ENCODE results near the gene CD33.
A peak's percentile ranks its signal among the peaks of the same experiment; 100 is the strongest.

CD33 gene

DNA sequence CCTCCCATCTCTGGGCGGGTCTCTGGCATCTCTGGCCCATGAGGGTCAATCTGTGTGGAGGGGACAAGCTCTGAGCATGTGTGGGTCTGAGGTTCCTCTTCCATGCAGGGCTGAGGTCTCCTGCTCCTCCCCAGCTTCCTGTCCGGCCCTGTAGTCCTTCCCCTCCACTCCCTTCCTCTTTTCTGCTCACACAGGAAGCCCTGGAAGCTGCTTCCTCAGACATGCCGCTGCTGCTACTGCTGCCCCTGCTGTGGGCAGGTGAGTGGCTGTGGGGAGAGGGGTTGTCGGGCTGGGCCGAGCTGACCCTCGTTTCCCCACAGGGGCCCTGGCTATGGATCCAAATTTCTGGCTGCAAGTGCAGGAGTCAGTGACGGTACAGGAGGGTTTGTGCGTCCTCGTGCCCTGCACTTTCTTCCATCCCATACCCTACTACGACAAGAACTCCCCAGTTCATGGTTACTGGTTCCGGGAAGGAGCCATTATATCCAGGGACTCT, at the start of gene CD33:
CD33 (plus strand) TSS at position 183 of the 496 bp plus-strand sequence; CDS start at position 222, 39 bp downstream.
- peak; percentile 82 for DNase-seq

- DNase-seq, result no peak
Observed at GRCh38 chr19:51179256-51179655, 45.6 kb upstream of the CD33 start.

DNA sequence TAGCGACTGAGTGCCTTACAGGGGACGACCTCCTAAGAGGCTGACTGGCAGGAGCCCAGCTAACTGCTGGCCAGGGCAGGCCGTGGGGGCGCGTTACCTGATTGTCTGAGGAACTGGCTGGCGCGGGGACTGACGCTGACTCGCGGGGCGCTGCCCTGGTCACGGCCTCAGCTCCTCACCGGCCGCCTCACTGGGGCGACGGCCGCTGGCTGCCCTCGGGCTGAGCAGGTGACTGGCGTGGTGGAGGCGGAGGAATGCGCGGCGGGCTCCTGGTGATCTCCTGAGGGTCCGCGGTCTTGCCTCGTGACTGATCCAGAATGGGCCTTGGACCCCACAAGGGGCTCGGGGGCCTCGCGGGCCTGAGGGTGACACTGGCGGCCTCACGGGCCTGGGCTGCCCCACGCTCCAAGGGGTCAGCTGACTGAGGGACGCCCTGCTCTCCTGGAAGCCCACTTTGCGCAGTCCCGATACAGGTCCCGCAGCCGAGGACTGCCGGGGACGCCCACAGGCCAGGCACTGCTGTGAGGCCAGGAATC, 43.4 kb upstream of the CD33 start:
- no peak for DNase-seq

DNA sequence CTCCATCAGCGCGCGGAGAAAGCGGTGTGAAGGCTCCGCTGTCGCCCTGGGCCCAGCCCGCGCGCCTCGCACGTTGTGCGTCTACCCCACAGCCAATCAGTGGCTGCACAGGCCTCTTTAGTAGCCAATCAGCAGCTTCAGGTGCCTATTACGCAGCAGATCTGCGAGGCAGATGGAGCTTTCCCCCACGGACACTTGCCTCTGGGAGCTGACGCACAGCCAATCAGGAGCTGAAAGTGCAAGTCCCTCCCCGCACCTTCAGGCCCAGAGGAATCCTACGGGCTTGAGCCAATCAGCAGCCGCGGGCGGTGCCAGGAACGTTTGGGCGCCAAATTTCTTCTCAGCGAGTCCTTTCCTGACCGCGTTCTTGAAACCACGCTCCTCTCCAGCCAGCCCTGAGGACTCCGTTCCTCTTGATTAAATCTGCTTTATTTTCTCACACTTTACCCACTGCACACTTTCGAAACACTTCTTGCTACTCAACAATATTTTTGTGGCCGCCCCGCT, 42.9 kb upstream of the CD33 start:
- DNase-seq, result peak; percentile 31

- DNase-seq, result no peak
Observed at GRCh38 chr19:51183629-51184028, 41.3 kb upstream of the CD33 start.

GRCh38 chr19:51185069-51185867, 39.6 kb upstream of the CD33 start:
- DNase-seq, result no peak

DNA sequence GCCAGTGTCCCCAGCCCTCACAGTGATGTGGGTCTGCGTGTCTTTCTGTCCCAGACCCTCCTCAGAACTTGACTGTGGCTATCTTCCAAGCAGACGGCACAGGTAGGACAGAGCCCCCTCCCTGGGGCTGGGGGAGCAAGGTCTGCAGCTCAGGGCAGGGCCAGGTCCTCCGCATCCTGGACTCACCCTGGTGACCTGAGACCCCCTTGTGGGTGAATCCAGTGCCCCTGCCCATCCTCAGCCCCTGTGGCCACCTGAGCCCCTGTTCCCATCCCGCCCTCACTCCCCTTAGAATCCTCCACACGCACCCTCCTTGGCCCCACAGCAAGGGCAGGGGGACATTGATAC, 39.0 kb upstream of the CD33 start:
- no peak for DNase-seq

DNA sequence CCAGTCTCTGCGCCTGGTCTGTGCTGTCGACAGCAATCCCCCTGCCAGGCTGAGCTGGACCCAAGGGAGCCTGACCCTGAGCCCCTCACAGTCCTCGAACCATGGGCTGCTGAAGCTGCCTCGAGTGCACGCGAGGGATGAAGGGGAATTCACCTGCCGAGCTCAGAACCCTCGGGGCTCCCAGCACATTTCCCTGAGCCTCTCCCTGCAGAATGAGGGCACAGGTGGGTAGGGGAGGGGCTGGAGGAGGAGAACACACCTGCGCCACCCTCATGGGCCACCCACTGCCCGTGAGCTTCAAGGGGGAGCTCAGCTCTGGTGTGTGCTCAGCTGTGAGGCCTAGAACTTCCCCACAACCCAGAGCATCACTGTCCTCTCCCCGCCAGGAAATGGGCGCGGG, 38.6 kb upstream of the CD33 start:
- DNase-seq, result no peak

DNA sequence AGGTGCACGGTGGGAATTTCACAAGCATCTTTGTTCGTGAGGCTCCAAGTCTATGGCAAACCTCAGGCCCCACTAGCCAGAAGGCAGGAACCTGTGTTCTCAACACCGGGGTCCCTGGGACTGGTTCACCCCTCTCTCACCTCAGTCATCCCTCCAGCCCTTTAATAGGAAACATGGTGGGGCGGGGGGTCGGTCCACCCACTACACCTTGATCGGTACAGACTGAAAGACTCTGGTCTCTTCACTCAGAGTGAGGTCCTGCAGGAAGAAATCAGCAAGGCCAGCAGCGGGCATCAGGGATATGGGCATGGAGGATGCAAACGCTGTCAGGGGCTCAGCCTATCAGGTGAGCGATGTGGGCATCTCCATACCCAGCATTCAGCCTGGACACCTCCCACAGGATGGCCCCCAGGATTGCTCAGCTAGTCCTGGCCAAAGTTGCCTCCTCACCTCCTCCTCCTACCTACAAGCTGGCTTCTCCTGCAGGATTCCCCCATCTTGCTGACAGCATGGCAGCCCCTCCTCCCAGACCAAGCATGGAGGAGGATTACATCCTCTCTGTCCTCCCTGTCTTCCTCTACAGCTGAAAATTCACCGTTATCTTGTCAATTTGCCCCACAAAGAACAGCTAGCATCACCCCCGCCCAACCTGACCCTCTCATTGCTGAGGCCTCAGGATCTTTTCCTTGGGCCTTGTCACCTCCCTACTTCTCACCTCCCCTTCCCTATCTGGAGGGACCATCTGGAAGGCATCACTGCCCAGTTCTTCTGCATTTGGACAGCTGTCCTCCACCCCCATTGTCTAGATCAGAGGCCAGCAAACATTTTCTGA, 37.3 kb upstream of the CD33 start:
- no peak for DNase-seq

DNA sequence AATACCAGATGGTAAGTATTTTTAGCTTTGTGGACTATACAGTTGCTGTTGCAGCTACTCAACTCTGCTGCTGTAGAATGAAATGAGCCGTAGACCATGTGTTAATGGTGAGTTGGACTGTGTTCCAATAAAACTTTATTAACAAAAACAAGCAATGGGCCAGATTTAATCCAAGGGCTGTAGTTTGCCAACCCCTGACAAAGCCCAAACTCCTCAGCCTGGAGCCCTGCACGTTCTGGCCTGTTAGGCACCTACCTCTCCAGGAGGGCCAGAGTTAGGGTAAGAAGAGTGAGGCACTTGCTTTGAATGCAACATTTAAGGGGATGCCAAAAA, 36.7 kb upstream of the CD33 start:
- DNase-seq, result no peak

- DNase-seq, result no peak
Observed at GRCh38 chr19:51192689-51193088, 32.2 kb upstream of the CD33 start.

GRCh38 chr19:51194527-51195315, 30.2 kb upstream of the CD33 start:
- DNase-seq, result no peak

- DNase-seq, result no peak
Observed at GRCh38 chr19:51195316-51195586, 29.6 kb upstream of the CD33 start.

GRCh38 chr19:51195616-51196015, 29.3 kb upstream of the CD33 start:
- no peak for DNase-seq

DNA sequence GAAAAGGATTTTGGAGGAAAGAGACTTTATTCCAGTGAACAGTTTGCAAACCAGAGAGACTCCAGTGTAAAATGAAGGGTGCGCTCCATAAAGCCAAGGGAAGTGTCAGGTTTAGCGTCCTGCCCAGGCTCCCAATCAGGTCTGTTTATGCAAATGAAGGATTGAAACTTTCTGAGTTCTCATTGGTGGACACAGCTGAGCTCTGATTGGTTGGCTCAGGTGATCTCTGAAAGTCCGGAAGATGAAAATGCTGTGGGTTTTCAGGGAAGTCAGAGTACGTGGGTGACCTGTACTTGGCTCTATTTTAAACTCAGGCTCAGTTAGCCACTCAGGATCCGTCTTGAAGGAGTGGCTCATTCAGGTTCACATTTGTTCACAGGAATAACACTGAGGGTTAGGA, 28.7 kb upstream of the CD33 start:
- no peak for DNase-seq

GRCh38 chr19:51198641-51199040, 26.2 kb upstream of the CD33 start:
- no peak for DNase-seq

DNA sequence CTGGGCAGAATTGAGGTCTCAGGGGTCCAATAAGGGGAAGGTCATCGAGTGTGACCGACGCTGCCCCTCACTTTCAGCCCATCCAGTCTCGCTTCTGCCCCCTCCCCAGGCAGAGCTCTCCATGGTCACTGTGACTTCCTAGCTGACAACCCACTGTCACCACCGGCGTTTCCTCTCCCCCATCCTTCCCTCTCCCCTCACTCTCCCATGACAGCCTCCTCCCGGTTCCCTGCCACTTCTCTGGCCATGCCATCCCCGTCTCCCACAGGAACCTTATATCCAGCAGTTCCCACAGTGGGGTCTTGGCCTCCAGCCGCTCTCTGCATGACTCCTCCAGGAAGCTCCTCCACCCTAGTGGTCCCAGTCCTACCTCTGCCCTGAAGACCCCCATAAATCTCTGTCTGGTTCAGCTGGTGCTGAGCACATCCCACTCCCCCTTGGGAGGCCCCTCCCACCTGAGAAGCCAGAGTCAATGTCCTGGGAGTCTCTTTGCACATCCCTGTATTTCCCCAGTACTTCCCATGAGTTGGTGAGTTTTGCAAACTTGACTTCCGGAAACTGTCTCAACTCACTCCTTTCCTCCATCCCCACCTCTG, 24.7 kb upstream of the CD33 start:
- no peak for DNase-seq

- DNase-seq, result no peak
Observed at GRCh38 chr19:51201712-51202111, 23.2 kb upstream of the CD33 start.

DNA sequence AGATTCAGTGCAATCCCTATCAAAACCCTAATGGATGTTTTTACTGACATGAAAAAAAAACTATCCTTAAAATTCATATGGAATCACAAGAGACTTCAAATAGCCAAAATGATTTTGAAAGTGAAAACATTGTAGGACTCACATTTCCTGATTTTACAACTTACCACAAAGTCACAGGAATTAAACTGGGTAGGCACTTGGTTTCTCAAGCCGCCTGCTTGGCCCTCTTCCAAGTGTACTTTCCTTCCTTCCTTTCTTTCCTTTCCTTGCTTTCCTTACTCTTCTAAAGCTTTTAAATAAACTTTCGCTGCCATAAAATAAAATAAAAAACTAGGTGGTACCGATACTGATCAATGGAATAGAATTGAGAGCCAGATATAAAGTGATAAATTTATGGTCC, 21.0 kb upstream of the CD33 start:
- DNase-seq, result peak; percentile 83

GRCh38 chr19:51204321-51204720, 20.6 kb upstream of the CD33 start:
- DNase-seq, result no peak

GRCh38 chr19:51207747-51208146, 17.1 kb upstream of the CD33 start:
- DNase-seq, result no peak

- no peak for DNase-seq
Observed at GRCh38 chr19:51210191-51210784, 14.6 kb upstream of the CD33 start.
